Liver (tissue), 9 donors: ENCODE data around the gene ACSL4. TPM values are rescaled to one million over a fixed set of nuclear protein-coding genes. Genes with fewer than 3 reads are reported as not detected.

Source experiments
- DNase-seq: peaks from one replicate; pipeline ENCODE4 v3.0.0-alpha.2; 2017; ENCODE audit warnings: low spot score
- H3K27ac ChIP-seq, 2 donors: one replicate each; pipeline ENCODE4 v1.7.0; 2013; ENCODE audit warnings: inconsistent platforms in 2 of 2, low read length in 2 of 2, control low read depth in 1 of 2, low read depth in 1 of 2, mild to moderate bottlenecking in 1 of 2
- H3K27me3 ChIP-seq, 4 donors: one replicate each; pipeline versions ENCODE4 v1.6.1 to v1.7.0; 2013; ENCODE audit warnings: low read length in 3 of 4, inconsistent platforms in 1 of 4, mild to moderate bottlenecking in 1 of 4, moderate library complexity in 1 of 4; ENCODE audit not compliant: control insufficient read depth in 4 of 4, insufficient read depth in 4 of 4
- H3K36me3 ChIP-seq, 4 donors: one replicate each; pipeline versions ENCODE4 v1.6.1 to v1.7.0; 2013; ENCODE audit warnings: low read length in 3 of 4, mild to moderate bottlenecking in 3 of 4, low read depth in 1 of 4, moderate library complexity in 1 of 4; ENCODE audit not compliant: control insufficient read depth in 4 of 4, insufficient read depth in 3 of 4
- H3K4me1 ChIP-seq, 4 donors: one replicate each; pipeline versions ENCODE4 v1.6.1 to v1.7.0; 2013; ENCODE audit warnings: low read length in 3 of 4, mild to moderate bottlenecking in 3 of 4, moderate library complexity in 1 of 4; ENCODE audit not compliant: control insufficient read depth in 4 of 4, insufficient read depth in 4 of 4
- H3K4me3 ChIP-seq, 3 donors: one replicate each; pipeline versions ENCODE4 v1.6.1 to v1.7.0; 2013; ENCODE audit warnings: low read length in 3 of 3, control low read depth in 1 of 3, low read depth in 1 of 3, mild to moderate bottlenecking in 1 of 3
- H3K9ac ChIP-seq, 2 donors: one replicate each; pipeline ENCODE4 v1.7.0; 2013; ENCODE audit warnings: low read length in 2 of 2, mild to moderate bottlenecking in 2 of 2, moderate library complexity in 2 of 2, control low read depth in 1 of 2, low read depth in 1 of 2
- H3K9me3 ChIP-seq, 4 donors: one replicate each; pipeline versions ENCODE4 v1.6.1 to v1.7.0; 2013; ENCODE audit warnings: low read length in 3 of 4; ENCODE audit not compliant: control insufficient read depth in 4 of 4
- ATF3 ChIP-seq: IDR thresholded peaks from 2 replicates; pipeline ENCODE4 v1.6.1; 2016; ENCODE audit warnings: antibody characterized with exemption
- CTCF ChIP-seq: fragments of 150-350 bp; IDR thresholded peaks from 2 replicates; pipeline ENCODE4 v1.5.1; 2017; ENCODE audit warnings: improper control_type of control experiment, low read depth, low read length; ENCODE audit not compliant: missing input control
- EGR1 ChIP-seq, 2 donors: IDR thresholded peaks; 2 replicates each; pipeline ENCODE4 v1.6.1; 2016 to 2018; ENCODE audit warnings: antibody characterized with exemption in 2 of 2, low read depth in 2 of 2
- FOXA1 ChIP-seq: IDR thresholded peaks from 2 replicates; pipeline ENCODE4 v1.6.1; 2016; ENCODE audit warnings: antibody characterized with exemption
- FOXA2 ChIP-seq: IDR thresholded peaks from 2 replicates; pipeline ENCODE4 v1.6.1; 2016; ENCODE audit warnings: antibody characterized with exemption
- GABPA ChIP-seq, 2 donors: IDR thresholded peaks in 1 of 2; conservative IDR thresholded peaks in 1 of 2; 2 replicates each; pipeline ENCODE4 v1.6.1; 2016; ENCODE audit warnings: antibody characterized with exemption in 2 of 2, mild to moderate bottlenecking in 1 of 2, moderate library complexity in 1 of 2
- HNF4A ChIP-seq, 2 donors: conservative IDR thresholded peaks; 2 replicates each; pipeline ENCODE4 v1.6.1; 2016; ENCODE audit warnings: antibody characterized with exemption in 2 of 2, mild to moderate bottlenecking in 2 of 2
- HNF4G ChIP-seq: IDR thresholded peaks from 2 replicates; pipeline ENCODE4 v1.6.1; 2016; ENCODE audit warnings: antibody characterized with exemption
- JUND ChIP-seq, 2 donors: IDR thresholded peaks; 2 replicates each; pipeline ENCODE4 v1.6.1; 2016; ENCODE audit warnings: antibody characterized with exemption in 2 of 2
- RAD21 ChIP-seq, 2 donors: IDR thresholded peaks; 2 replicates each; pipeline ENCODE4 v1.6.1; 2016; ENCODE audit warnings: antibody characterized with exemption in 2 of 2, mild to moderate bottlenecking in 2 of 2
- RXRA ChIP-seq, 2 donors: IDR thresholded peaks; 2 replicates each; pipeline ENCODE4 v1.6.1; 2017 to 2018; ENCODE audit warnings: antibody characterized with exemption in 2 of 2, mild to moderate bottlenecking in 1 of 2
- SP1 ChIP-seq: IDR thresholded peaks from 2 replicates; pipeline ENCODE4 v1.6.1; 2018; ENCODE audit warnings: antibody characterized with exemption, mild to moderate bottlenecking
- TAF1 ChIP-seq: conservative IDR thresholded peaks from 2 replicates; pipeline ENCODE4 v1.6.1; 2016; ENCODE audit warnings: antibody characterized with exemption, mild to moderate bottlenecking
- WGBS: extraction: QIAGEN DNeasy Blood & Tissue Kit; methylation state at CpG from one replicate; pipeline ENCODE4 v1.1.7; 2013; 5-methylcytosine and 5-hydroxymethylcytosine counted together
- polyA plus RNA-seq, 2 donors: library from polyadenylated mRNA; stranded (reverse) in 1 of 2; unstranded in 1 of 2; fragments of 200-250 nt in 1 of 2; fragments of >200 nt in 1 of 2; fragmentation: Nextera tagmentation in 1 of 2; extraction: Ambion mirVana in 1 of 2; gene quantifications; one replicate each; pipeline versions ENCODE4 v1.2.1 to v1.2.3, GENCODE V29; 2013 to 2015
- total RNA-seq, 2 donors: library from RNA; depleted of rRNA; stranded (reverse); fragments of >200 nt; gene quantifications; one replicate each; pipeline ENCODE4 v1.2.3, GENCODE V29; 2014
- TF ChIP-seq, protein P1 (sequence below): IDR thresholded peaks from 2 replicates; pipeline ENCODE4 v1.6.1; 2016; ENCODE audit warnings: antibody characterized with exemption
- TF ChIP-seq, protein P2 (sequence below): IDR thresholded peaks from 2 replicates; pipeline ENCODE4 v1.6.1; 2016; ENCODE audit warnings: antibody characterized with exemption
- TF ChIP-seq, protein P3 (sequence below): IDR thresholded peaks from 2 replicates; pipeline ENCODE4 v1.6.1; 2016; ENCODE audit warnings: antibody characterized with exemption, mild to moderate bottlenecking
- donor health status: healthy.
- donor health status: healthy.
- donor health status: healthy.
- donor health status: healthy.
- donor health status: healthy.

Gene ACSL4
- total and polyA plus RNA-seq, 4 donors, result 5.3 to 928 (median 20.0) TPM

DNA sequence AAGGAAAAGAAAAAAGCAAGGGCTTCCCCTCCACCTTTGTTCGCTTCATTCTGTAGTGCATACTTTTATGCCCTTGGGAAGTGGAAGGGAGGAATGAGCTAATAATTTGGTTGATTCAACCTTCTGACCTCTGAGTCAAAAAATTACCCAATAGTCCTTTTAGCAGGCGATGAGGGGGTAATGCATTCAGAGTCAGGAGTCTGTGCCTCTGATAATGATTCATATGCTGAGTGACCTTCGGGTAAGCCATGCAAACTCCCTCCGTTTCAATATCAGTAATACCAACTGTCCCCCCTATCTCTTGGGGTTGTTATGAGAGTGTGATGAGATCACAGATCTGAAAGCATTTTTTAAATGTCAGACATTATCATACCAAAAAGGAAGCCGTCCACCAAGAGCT, 41.6 kb upstream of the ACSL4 start:
- H3K9ac ChIP-seq, result no peak overlapping the region
- 54% methylated on average over 5 of the region's 5 CpGs for WGBS

DNA sequence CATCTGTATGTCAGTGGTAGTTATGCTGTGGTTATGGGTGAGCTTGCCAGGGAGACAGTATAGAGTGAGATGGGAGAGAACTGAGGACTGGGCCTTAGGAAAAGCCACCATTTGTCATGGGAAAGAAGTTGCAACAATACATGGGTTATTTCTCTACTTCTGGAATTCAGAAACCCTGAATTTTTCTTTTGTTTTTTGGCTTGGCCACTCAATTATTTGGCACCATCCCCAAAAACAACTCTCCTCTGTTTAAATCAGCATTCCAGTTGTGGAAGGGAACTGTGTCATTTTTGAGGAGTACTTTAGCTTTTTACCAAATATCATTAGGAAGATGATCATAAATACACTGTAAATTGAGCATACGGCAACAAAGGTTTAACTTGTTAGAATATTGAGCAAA, 41.1 kb upstream of the ACSL4 start:
- Histone ChIP-seq H3K27me3 (no peaks in the 10 kb centered on the region), H3K9ac (no peak overlapping the region), H3K4me1 (no peaks in the 10 kb centered on the region), H3K9me3 (peaks cover 0 to 9% (median 2%) of the 10 kb centered on the region in 4 donors), H3K36me3 (no peaks in the 10 kb centered on the region), H3K27ac (no peak overlapping the region), H3K4me3 (no peak overlapping the region)
- TF ChIP-seq FOXA2 (no peak), TAF1 (no peak), EGR1 (IDR thresholded peaks at IDR 0.05; ENCODE audit: low read depth in 2 of 2) (no peak), ATF3 (no peak), HNF4G (no peak), RXRA (IDR thresholded peaks at IDR 0.05) (no peak)
- TF ChIP-seq, protein P1, sequence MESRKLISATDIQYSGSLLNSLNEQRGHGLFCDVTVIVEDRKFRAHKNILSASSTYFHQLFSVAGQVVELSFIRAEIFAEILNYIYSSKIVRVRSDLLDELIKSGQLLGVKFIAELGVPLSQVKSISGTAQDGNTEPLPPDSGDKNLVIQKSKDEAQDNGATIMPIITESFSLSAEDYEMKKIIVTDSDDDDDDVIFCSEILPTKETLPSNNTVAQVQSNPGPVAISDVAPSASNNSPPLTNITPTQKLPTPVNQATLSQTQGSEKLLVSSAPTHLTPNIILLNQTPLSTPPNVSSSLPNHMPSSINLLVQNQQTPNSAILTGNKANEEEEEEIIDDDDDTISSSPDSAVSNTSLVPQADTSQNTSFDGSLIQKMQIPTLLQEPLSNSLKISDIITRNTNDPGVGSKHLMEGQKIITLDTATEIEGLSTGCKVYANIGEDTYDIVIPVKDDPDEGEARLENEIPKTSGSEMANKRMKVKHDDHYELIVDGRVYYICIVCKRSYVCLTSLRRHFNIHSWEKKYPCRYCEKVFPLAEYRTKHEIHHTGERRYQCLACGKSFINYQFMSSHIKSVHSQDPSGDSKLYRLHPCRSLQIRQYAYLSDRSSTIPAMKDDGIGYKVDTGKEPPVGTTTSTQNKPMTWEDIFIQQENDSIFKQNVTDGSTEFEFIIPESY, result no peak
- DNase-seq, result no peak
- WGBS, result 87% methylated on average over 1 of the region's 1 CpG

More for the DNA sequence above, 41.6 kb upstream of the ACSL4 start:
- Histone ChIP-seq H3K9me3 (peaks cover 0 to 6% (median 2%) of the 10 kb centered on the region in 4 donors), H3K4me1 (no peaks in the 10 kb centered on the region), H3K27ac (no peak overlapping the region), H3K27me3 (no peaks in the 10 kb centered on the region), H3K4me3 (no peak overlapping the region), H3K36me3 (no peaks in the 10 kb centered on the region)
- DNase-seq, result no peak
- TF ChIP-seq TAF1, result no peak
- peak; percentile 20 to 42 for TF ChIP-seq HNF4A (conservative IDR thresholded peaks at IDR 0.05)

GRCh38 chrX:109773374-109773773, 40.3 kb upstream of the ACSL4 start:
- DNase-seq, result no peak
- TF ChIP-seq EGR1 (IDR thresholded peaks at IDR 0.05; ENCODE audit: low read depth in 2 of 2) (no peak), RAD21 (IDR thresholded peaks at IDR 0.05) (no peak)
- peaks cover 0 to 9% (median 2%) of the 10 kb centered on the region in 4 donors for H3K9me3 ChIP-seq
- WGBS, result 87% methylated on average over 2 of the region's 2 CpGs
- H3K27me3 ChIP-seq, result no peaks in the 10 kb centered on the region
- no peaks in the 10 kb centered on the region for H3K36me3 ChIP-seq
- H3K4me1 ChIP-seq, result no peaks in the 10 kb centered on the region
- H3K4me3 ChIP-seq, result no peak overlapping the region
- H3K27ac ChIP-seq, result no peak overlapping the region
- no peak overlapping the region for H3K9ac ChIP-seq

DNA sequence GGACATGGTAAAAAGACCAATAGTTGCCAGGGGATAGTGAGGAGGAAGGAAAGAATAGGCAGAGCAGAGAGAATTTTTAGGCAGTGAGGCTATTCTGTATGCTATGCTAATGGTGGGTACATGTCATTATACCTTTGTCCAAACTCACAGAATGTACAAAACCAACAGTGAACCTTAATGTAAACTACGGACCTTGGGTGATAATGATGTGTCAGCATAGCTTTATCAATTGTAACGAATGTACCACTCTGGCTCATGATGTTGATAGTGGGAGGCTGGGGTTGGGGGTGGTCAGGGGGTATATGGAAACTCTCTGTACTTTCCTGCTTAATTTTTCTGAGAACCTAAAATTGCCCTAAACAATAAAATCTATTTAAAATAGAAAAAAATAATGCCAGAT, 37.7 kb upstream of the ACSL4 start:
- 84% methylated on average over 2 of the region's 2 CpGs for WGBS
- Histone ChIP-seq H3K9me3 (peaks cover 0 to 12% (median 2%) of the 10 kb centered on the region in 4 donors), H3K9ac (no peak overlapping the region), H3K4me1 (no peaks in the 10 kb centered on the region), H3K4me3 (no peak overlapping the region), H3K36me3 (no peaks in the 10 kb centered on the region), H3K27ac (no peak overlapping the region), H3K27me3 (no peaks in the 10 kb centered on the region)
- no peak for DNase-seq
- TF ChIP-seq SP1 (no peak), JUND (IDR thresholded peaks at IDR 0.05) (no peak), RAD21 (IDR thresholded peaks at IDR 0.05) (no peak), ATF3 (no peak), RXRA (IDR thresholded peaks at IDR 0.05) (no peak), CTCF (no peak), HNF4A (conservative IDR thresholded peaks at IDR 0.05) (no peak), GABPA (IDR thresholded peaks at IDR 0.05 in 1 of 2, conservative IDR thresholded peaks at IDR 0.05 in 1 of 2) (no peak), FOXA1 (no peak)
- TF ChIP-seq, protein P2, sequence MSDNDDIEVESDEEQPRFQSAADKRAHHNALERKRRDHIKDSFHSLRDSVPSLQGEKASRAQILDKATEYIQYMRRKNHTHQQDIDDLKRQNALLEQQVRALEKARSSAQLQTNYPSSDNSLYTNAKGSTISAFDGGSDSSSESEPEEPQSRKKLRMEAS, result no peak
- TF ChIP-seq, protein P3, sequence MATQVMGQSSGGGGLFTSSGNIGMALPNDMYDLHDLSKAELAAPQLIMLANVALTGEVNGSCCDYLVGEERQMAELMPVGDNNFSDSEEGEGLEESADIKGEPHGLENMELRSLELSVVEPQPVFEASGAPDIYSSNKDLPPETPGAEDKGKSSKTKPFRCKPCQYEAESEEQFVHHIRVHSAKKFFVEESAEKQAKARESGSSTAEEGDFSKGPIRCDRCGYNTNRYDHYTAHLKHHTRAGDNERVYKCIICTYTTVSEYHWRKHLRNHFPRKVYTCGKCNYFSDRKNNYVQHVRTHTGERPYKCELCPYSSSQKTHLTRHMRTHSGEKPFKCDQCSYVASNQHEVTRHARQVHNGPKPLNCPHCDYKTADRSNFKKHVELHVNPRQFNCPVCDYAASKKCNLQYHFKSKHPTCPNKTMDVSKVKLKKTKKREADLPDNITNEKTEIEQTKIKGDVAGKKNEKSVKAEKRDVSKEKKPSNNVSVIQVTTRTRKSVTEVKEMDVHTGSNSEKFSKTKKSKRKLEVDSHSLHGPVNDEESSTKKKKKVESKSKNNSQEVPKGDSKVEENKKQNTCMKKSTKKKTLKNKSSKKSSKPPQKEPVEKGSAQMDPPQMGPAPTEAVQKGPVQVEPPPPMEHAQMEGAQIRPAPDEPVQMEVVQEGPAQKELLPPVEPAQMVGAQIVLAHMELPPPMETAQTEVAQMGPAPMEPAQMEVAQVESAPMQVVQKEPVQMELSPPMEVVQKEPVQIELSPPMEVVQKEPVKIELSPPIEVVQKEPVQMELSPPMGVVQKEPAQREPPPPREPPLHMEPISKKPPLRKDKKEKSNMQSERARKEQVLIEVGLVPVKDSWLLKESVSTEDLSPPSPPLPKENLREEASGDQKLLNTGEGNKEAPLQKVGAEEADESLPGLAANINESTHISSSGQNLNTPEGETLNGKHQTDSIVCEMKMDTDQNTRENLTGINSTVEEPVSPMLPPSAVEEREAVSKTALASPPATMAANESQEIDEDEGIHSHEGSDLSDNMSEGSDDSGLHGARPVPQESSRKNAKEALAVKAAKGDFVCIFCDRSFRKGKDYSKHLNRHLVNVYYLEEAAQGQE, result no peak
